Occipital lobe (tissue), 2 donors: ENCODE results near the gene TMEM14B. TPM values are rescaled to one million over a fixed set of nuclear protein-coding genes. Genes with fewer than 3 reads are reported as not detected.

Source experiments
- small RNA-seq: library from RNA; depleted of rRNA; stranded (forward); fragments of <200 nt; gene quantifications from one replicate; pipeline ENCODE3, GENCODE V24; 2014
- total RNA-seq: library from RNA; depleted of rRNA; stranded (reverse); fragments of >200 nt; gene quantifications from one replicate; pipeline ENCODE4 v1.2.3, GENCODE V29; 2014

The TMEM14B gene
- total RNA-seq, 1 donor from 2014 or later: 48.8 TPM

Small RNA genes within 50 kb of the gene (small RNA-seq; reads per million reads assigned to genes)
- not detected for gene RNA5SP203

Other genes starting within 250 kb of the TMEM14B start
- 14.8 TPM for gene GCNT2, start 226.5 kb upstream of the TMEM14B start, total RNA-seq
- gene C6orf52, start 53.2 kb upstream of the TMEM14B start, total RNA-seq: 1.7 TPM
- gene PAK1IP1, start 52.8 kb upstream of the TMEM14B start, total RNA-seq: 22.1 TPM
- 34.2 TPM for gene TMEM14C, start 24.7 kb upstream of the TMEM14B start, total RNA-seq
- 0.16 TPM for gene MAK, start 90.7 kb downstream of the TMEM14B start, total RNA-seq
- gene GCM2, start 134.2 kb downstream of the TMEM14B start, total RNA-seq: not detected
- gene SYCP2L, start 139.2 kb downstream of the TMEM14B start, total RNA-seq: 9.8 TPM